Ascending aorta (tissue), 2 donors: ENCODE measurements around the gene UBE3B. TPM values are rescaled to one million over a fixed set of nuclear protein-coding genes. Genes with fewer than 3 reads are reported as not detected.

Experiments
- DNase-seq, 2 donors: peaks; one replicate each; pipeline ENCODE4 v3.0.0-alpha.2; 2019; ENCODE audit warnings: low spot score in 2 of 2
- H3K27ac ChIP-seq, 2 donors: fragments of 200-600 bp; sonication (generic); one replicate each; pipeline ENCODE4 v1.5.1; 2016 to 2017; ENCODE audit warnings: mild to moderate bottlenecking in 1 of 2
- H3K27me3 ChIP-seq: fragments of 200-600 bp; sonication (generic); one replicate; pipeline ENCODE4 v1.5.1; 2017
- H3K36me3 ChIP-seq, 2 donors: fragments of 200-600 bp; sonication (generic); one replicate each; pipeline ENCODE4 v1.5.1; 2016
- H3K4me1 ChIP-seq, 2 donors: fragments of 200-600 bp; sonication (generic); one replicate each; pipeline ENCODE4 v1.5.1; 2016 to 2017; ENCODE audit warnings: mild to moderate bottlenecking in 1 of 2
- H3K4me3 ChIP-seq, 2 donors: fragments of 200-600 bp; sonication (generic); one replicate each; pipeline ENCODE4 v1.5.1; 2016 to 2017; ENCODE audit warnings: mild to moderate bottlenecking in 1 of 2
- H3K9me3 ChIP-seq, 2 donors: fragments of 200-600 bp; sonication (generic); one replicate each; pipeline ENCODE4 v1.5.1; 2016
- CTCF ChIP-seq, 3 experiments: fragments of 200-600 bp in 2 of 3; fragments of 450-650 bp in 1 of 3; sonication (generic) in 2 of 3; IDR thresholded peaks; one replicate each; pipeline ENCODE4 v1.5.1; 2016 to 2019; ENCODE audit warnings: antibody characterized with exemption in 3 of 3, mild to moderate bottlenecking in 1 of 3, moderate library complexity in 1 of 3
- intact Hi-C: fragments of 100-400 bp; cut with DNase I; formaldehyde crosslinking; loops from one replicate; pipeline ENCODE4 v1.15.1; 2023
- total RNA-seq: library from RNA; depleted of rRNA; stranded (reverse); fragments of >200 nt; gene quantifications from one replicate; pipeline ENCODE4 v1.1.0, GENCODE V29; 2016

The UBE3B gene
- total RNA-seq, 1 donor from 2014 or later: 19.1 TPM

- intact Hi-C loops: no loop called here
- no peak overlapping the region for H3K4me3 ChIP-seq
- H3K4me1 ChIP-seq: no peaks in the 10 kb centered on the region
- no peaks in the 10 kb centered on the region for H3K9me3 ChIP-seq
- no peak for DNase-seq
- no peaks in the 10 kb centered on the region for H3K27me3 ChIP-seq
- H3K36me3 ChIP-seq: peaks cover 92 to 99% of the 10 kb centered on the region in 2 donors
- no peak overlapping the region for H3K27ac ChIP-seq
- TF ChIP-seq CTCF (IDR thresholded peaks at IDR 0.05): no peak
Measured at GRCh38 chr12:109504068-109504467, 26.6 kb downstream of the UBE3B start.

GRCh38 chr12:109510196-109510595 lies 32.8 kb downstream of the UBE3B start:
- no peaks in the 10 kb centered on the region for H3K27me3 ChIP-seq
- intact Hi-C loops: no loop called here
- peaks cover 88 to 94% of the 10 kb centered on the region in 2 donors for H3K36me3 ChIP-seq
- no peaks in the 10 kb centered on the region for H3K4me1 ChIP-seq
- H3K4me3 ChIP-seq: no peak overlapping the region
- DNase-seq: no peak
- H3K9me3 ChIP-seq: no peaks in the 10 kb centered on the region
- no peak overlapping the region for H3K27ac ChIP-seq
- no peak for TF ChIP-seq CTCF (IDR thresholded peaks at IDR 0.05)

GRCh38 chr12:109512608-109513007 lies 35.2 kb downstream of the UBE3B start:
- no peak overlapping the region for H3K27ac ChIP-seq
- peaks cover 87 to 90% of the 10 kb centered on the region in 2 donors for H3K36me3 ChIP-seq
- H3K27me3 ChIP-seq: no peaks in the 10 kb centered on the region
- H3K4me1 ChIP-seq: no peaks in the 10 kb centered on the region
- H3K4me3 ChIP-seq: no peak overlapping the region
- DNase-seq: no peak
- TF ChIP-seq CTCF (IDR thresholded peaks at IDR 0.05): no peak
- H3K9me3 ChIP-seq: no peaks in the 10 kb centered on the region
- intact Hi-C loops: no loop called here

GRCh38 chr12:109513051-109513450 lies 35.6 kb downstream of the UBE3B start:
- Histone ChIP-seq H3K9me3 (no peaks in the 10 kb centered on the region), H3K36me3 (peaks cover 87 to 90% of the 10 kb centered on the region in 2 donors), H3K4me1 (no peaks in the 10 kb centered on the region), H3K27ac (no peak overlapping the region), H3K27me3 (no peaks in the 10 kb centered on the region), H3K4me3 (no peak overlapping the region)
- TF ChIP-seq CTCF (IDR thresholded peaks at IDR 0.05): no peak
- no peak for DNase-seq
- intact Hi-C loops: no loop called here

- TF ChIP-seq CTCF (IDR thresholded peaks at IDR 0.05): no peak
- no peak overlapping the region for H3K27ac ChIP-seq
- intact Hi-C loops: no loop called here
- H3K4me1 ChIP-seq: no peaks in the 10 kb centered on the region
- H3K4me3 ChIP-seq: no peak overlapping the region
- DNase-seq: no peak
- H3K9me3 ChIP-seq: no peaks in the 10 kb centered on the region
- H3K36me3 ChIP-seq: peaks cover 83 to 89% of the 10 kb centered on the region in 2 donors
- no peaks in the 10 kb centered on the region for H3K27me3 ChIP-seq
Measured at GRCh38 chr12:109513977-109514376, 36.5 kb downstream of the UBE3B start.

- intact Hi-C loops: no loop called here
Measured at GRCh38 chr12:109517619-109518018, 40.2 kb downstream of the UBE3B start.

More at GRCh38 chr12:109517619-109518018, 40.2 kb downstream of the UBE3B start:
- Histone ChIP-seq H3K36me3 (peaks cover 78 to 88% of the 10 kb centered on the region in 2 donors), H3K27ac (no peak overlapping the region), H3K27me3 (no peaks in the 10 kb centered on the region), H3K4me3 (no peak overlapping the region), H3K4me1 (no peaks in the 10 kb centered on the region), H3K9me3 (no peaks in the 10 kb centered on the region)
- no peak for TF ChIP-seq CTCF (IDR thresholded peaks at IDR 0.05)
- DNase-seq: no peak
